Spleen (tissue), 3 donors: ENCODE data around the gene ABCG4.
"Not testable (repeated sequence)": the region's sequence is repeated elsewhere in the genome, so short reads cannot be mapped to it uniquely, and the experiment has no call there.

Source experiments
- POLR2A ChIP-seq, 3 donors: fragments of 450-650 bp; IDR thresholded peaks; one replicate each; pipeline ENCODE4 v1.5.1; 2017; ENCODE audit warnings: antibody characterized with exemption in 3 of 3, mild to moderate bottlenecking in 1 of 3
- POLR2AphosphoS5 ChIP-seq, 3 donors: sonication (generic); formaldehyde crosslinking; IDR thresholded peaks; one replicate each; pipeline ENCODE4 v1.5.1; 2017; ENCODE audit warnings: antibody characterized with exemption in 3 of 3

GRCh38 chr11:119167077-119167458 is 18.2 kb downstream of the ABCG4 start:
- TF ChIP-seq POLR2A, POLR2AphosphoS5 (IDR thresholded peaks at IDR 0.05): not testable (repeated sequence)
